NOMO-1 (cell line): ENCODE results near the gene AIF1.

Experiments used
- DNase-seq, 2 experiments: peaks; one replicate each; lab custom pipeline; 2025; ENCODE audit not compliant: unreplicated experiment in 2 of 2; lab: John Stamatoyannopoulos, UW

The AIF1 gene

GRCh38 chr6:31614684-31615578 lies at the start of gene AIF1:
TSS of gene AIF1 (plus strand) at chr6:31615234. CDS start at chr6:31615330, 96 bp downstream.
- DNase-seq = peak in 1 of 2 experiments; percentile 67

GRCh38 chr6:31567531-31568370 lies 47.3 kb upstream of the AIF1 start:
- no peak for DNase-seq

GRCh38 chr6:31568537-31568961 lies 46.5 kb upstream of the AIF1 start:
- peak; percentile 72 to 85 for DNase-seq

GRCh38 chr6:31569861-31570536 lies 45.0 kb upstream of the AIF1 start:
- no peak for DNase-seq

- DNase-seq = no peak
These were observed 42.8 kb upstream of the AIF1 start, which contains the start of gene LTA for GRCh38 chr6:31572041-31572911. TSS of gene LTA (plus strand) at chr6:31572289. CDS start at chr6:31572743, 454 bp downstream.

GRCh38 chr6:31573239-31574105 lies 41.6 kb upstream of the AIF1 start:
- no peak for DNase-seq

- no peak for DNase-seq
These were observed 40.6 kb upstream of the AIF1 start for GRCh38 chr6:31574106-31575061.

GRCh38 chr6:31575335-31575901 lies 39.6 kb upstream of the AIF1 start, which contains the start of gene TNF:
TSS of gene TNF (plus strand) at chr6:31575565. CDS start at chr6:31575742, 177 bp downstream.
- DNase-seq = peak; percentile 67 to 78

GRCh38 chr6:31575952-31576685 lies 38.9 kb upstream of the AIF1 start:
- DNase-seq = no peak

- no peak for DNase-seq
These were observed 38.0 kb upstream of the AIF1 start for GRCh38 chr6:31576897-31577578.

GRCh38 chr6:31577579-31577966 lies 37.5 kb upstream of the AIF1 start:
- no peak for DNase-seq

GRCh38 chr6:31578184-31579118 lies 36.6 kb upstream of the AIF1 start:
- no peak for DNase-seq

- no peak for DNase-seq
These were observed 35.9 kb upstream of the AIF1 start for GRCh38 chr6:31579119-31579505.

GRCh38 chr6:31579546-31580437 lies 35.2 kb upstream of the AIF1 start:
- no peak for DNase-seq
